ENCODE results near the gene TIMP1. TPM values are rescaled to one million over a fixed set of nuclear protein-coding genes. Genes with fewer than 3 reads are reported as not detected.

TIMP1 gene
- total RNA-seq, 2 donors from 2014 or later: 63.5 to 74.8 TPM

- no peak for TF ChIP-seq CTCF (conservative IDR thresholded peaks at IDR 0.05)
- WGBS, 2 experiments (ENCODE audit: insufficient coverage in 1 of 2, insufficient read length in 1 of 2): 93% methylated on average over 16 of the region's 16 CpGs; no CpG with 5 or more reads in 1 of the 2 experiments
- no peaks in the 10 kb centered on the region for H3K27me3 Mint-ChIP-seq (ENCODE audit: insufficient read depth)
Measured at GRCh38 chrX:47587906-47588735, 5.9 kb downstream of the TIMP1 start.

GRCh38 chrX:47590984-47591383 is 8.7 kb downstream of the TIMP1 start:
- H3K27ac Mint-ChIP-seq: no peak overlapping the region
- DNase-seq: no peak
- Histone ChIP-seq H3K36me3 (ENCODE audit: control insufficient read depth, insufficient read depth, low read length) (no peaks in the 10 kb centered on the region), H3K27me3 (ENCODE audit: control insufficient read depth, insufficient read depth, low read length, poor library complexity, severe bottlenecking) (no peaks in the 10 kb centered on the region), H3K9me3 (ENCODE audit: control insufficient read depth, low read length) (no peaks in the 10 kb centered on the region), H3K4me3 (ENCODE audit: low read length) (no peak overlapping the region), H3K4me1 (ENCODE audit: control insufficient read depth, insufficient read depth, low read length) (no peaks in the 10 kb centered on the region), H3K27ac (ENCODE audit: low read depth, low read length) (no peak overlapping the region), H3K9ac (ENCODE audit: extremely low read depth, low read length, poor library complexity, severe bottlenecking) (no peak overlapping the region)
- H3K36me3 Mint-ChIP-seq (ENCODE audit: low read depth): no peaks in the 10 kb centered on the region
- H3K4me1 Mint-ChIP-seq: no peaks in the 10 kb centered on the region
- TF ChIP-seq CTCF (conservative IDR thresholded peaks at IDR 0.05): no peak
- peaks cover 51% of the 10 kb centered on the region for H3K9me3 Mint-ChIP-seq
- 91 to 100% methylated on average over 1 to 5 of the region's 5 CpGs for WGBS, 2 experiments (ENCODE audit: insufficient coverage in 1 of 2, insufficient read length in 1 of 2)
- no peak overlapping the region for H3K4me3 Mint-ChIP-seq
- H3K27me3 Mint-ChIP-seq (ENCODE audit: insufficient read depth): no peaks in the 10 kb centered on the region

More at GRCh38 chrX:47587906-47588735, 5.9 kb downstream of the TIMP1 start:
- Mint-ChIP-seq H3K27ac (no peak overlapping the region), H3K4me1 (peaks cover 6% of the 10 kb centered on the region), H3K36me3 (ENCODE audit: low read depth) (no peaks in the 10 kb centered on the region), H3K4me3 (no peak overlapping the region), H3K9me3 (peaks cover 57% of the 10 kb centered on the region)
- H3K4me1 ChIP-seq (ENCODE audit: control insufficient read depth, insufficient read depth, low read length): no peaks in the 10 kb centered on the region
- no peak overlapping the region for H3K27ac ChIP-seq (ENCODE audit: low read depth, low read length)
- H3K36me3 ChIP-seq (ENCODE audit: control insufficient read depth, insufficient read depth, low read length): no peaks in the 10 kb centered on the region
- H3K9me3 ChIP-seq (ENCODE audit: control insufficient read depth, low read length): no peaks in the 10 kb centered on the region
- no peak for DNase-seq
- no peaks in the 10 kb centered on the region for H3K27me3 ChIP-seq (ENCODE audit: control insufficient read depth, insufficient read depth, low read length, poor library complexity, severe bottlenecking)
- H3K4me3 ChIP-seq (ENCODE audit: low read length): no peak overlapping the region
- no peak overlapping the region for H3K9ac ChIP-seq (ENCODE audit: extremely low read depth, low read length, poor library complexity, severe bottlenecking)

GRCh38 chrX:47593522-47593921 is 11.3 kb downstream of the TIMP1 start:
- H3K4me1 Mint-ChIP-seq: no peaks in the 10 kb centered on the region
- no peaks in the 10 kb centered on the region for H3K27me3 Mint-ChIP-seq (ENCODE audit: insufficient read depth)
- WGBS, 2 experiments (ENCODE audit: insufficient coverage in 1 of 2, insufficient read length in 1 of 2): 87% methylated on average over 3 of the region's 4 CpGs; no CpG with 5 or more reads in 1 of the 2 experiments
- Histone ChIP-seq H3K27ac (ENCODE audit: low read depth, low read length) (no peak overlapping the region), H3K9me3 (ENCODE audit: control insufficient read depth, low read length) (peaks cover 10% of the 10 kb centered on the region), H3K36me3 (ENCODE audit: control insufficient read depth, insufficient read depth, low read length) (no peaks in the 10 kb centered on the region), H3K4me3 (ENCODE audit: low read length) (no peak overlapping the region), H3K9ac (ENCODE audit: extremely low read depth, low read length, poor library complexity, severe bottlenecking) (no peak overlapping the region), H3K4me1 (ENCODE audit: control insufficient read depth, insufficient read depth, low read length) (no peaks in the 10 kb centered on the region), H3K27me3 (ENCODE audit: control insufficient read depth, insufficient read depth, low read length, poor library complexity, severe bottlenecking) (no peaks in the 10 kb centered on the region)
- H3K4me3 Mint-ChIP-seq: no peak overlapping the region
- DNase-seq: no peak
- peaks cover 53% of the 10 kb centered on the region for H3K9me3 Mint-ChIP-seq
- no peak overlapping the region for H3K27ac Mint-ChIP-seq
- TF ChIP-seq CTCF (conservative IDR thresholded peaks at IDR 0.05): no peak
- H3K36me3 Mint-ChIP-seq (ENCODE audit: low read depth): peaks cover 1% of the 10 kb centered on the region

All from endodermal cell (in vitro differentiated cells).